ENCODE measurements around the gene TPRA1.
"Not testable (repeated sequence)": the region's sequence is repeated elsewhere in the genome, so short reads cannot be mapped to it uniquely, and the experiment has no call there.

Gene TPRA1

DNA sequence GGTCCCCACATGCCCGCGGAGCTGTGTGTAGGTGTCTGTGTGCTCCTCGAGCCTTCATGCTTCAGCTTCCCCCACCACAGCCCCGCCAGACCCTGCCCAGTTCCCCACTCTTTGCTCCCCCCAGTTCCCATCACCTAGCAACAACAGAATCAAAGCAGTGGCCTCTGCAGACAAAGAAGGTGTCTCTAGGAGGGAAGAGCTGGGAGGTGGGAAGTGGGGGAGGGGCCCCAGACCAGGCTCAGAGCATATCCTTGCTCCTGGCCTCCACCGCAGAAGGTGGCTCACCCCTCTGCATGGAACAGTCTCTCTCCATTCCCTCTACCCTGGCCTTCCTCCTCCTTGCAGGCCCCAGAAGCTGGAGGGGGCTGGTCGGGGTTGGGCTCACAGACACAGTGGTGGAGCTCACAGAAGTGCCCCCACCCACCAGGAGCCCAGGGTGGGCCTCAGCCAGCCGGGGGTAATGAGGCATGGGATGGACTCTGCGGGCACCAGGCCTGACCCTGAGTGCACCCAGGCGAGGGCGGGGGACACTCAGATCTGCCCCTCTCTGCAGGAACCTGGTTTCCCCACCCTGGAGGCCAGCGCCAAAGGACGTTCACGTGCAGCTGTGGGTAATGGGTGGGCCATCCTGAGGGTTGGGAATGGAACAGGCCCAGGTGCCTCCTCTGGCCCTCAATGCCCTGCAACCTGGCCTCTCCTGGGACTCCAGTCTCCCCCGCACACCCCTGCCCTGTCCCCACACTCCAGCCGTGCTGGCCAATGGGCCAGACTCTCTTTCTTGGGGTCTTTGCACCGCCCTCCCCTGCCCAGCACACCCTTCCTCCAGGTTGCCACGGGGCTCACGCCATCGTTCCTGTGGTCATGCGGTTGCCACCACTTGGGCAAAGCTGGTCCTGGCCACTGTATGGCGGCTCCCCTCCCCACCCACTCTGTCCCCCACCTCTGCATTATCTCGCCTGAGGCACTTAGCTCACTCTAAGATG is 53.4 kb downstream of the TPRA1 start:
- DNase-seq (ENCODE audit: low read depth in 2 of 2): no peak

DNA sequence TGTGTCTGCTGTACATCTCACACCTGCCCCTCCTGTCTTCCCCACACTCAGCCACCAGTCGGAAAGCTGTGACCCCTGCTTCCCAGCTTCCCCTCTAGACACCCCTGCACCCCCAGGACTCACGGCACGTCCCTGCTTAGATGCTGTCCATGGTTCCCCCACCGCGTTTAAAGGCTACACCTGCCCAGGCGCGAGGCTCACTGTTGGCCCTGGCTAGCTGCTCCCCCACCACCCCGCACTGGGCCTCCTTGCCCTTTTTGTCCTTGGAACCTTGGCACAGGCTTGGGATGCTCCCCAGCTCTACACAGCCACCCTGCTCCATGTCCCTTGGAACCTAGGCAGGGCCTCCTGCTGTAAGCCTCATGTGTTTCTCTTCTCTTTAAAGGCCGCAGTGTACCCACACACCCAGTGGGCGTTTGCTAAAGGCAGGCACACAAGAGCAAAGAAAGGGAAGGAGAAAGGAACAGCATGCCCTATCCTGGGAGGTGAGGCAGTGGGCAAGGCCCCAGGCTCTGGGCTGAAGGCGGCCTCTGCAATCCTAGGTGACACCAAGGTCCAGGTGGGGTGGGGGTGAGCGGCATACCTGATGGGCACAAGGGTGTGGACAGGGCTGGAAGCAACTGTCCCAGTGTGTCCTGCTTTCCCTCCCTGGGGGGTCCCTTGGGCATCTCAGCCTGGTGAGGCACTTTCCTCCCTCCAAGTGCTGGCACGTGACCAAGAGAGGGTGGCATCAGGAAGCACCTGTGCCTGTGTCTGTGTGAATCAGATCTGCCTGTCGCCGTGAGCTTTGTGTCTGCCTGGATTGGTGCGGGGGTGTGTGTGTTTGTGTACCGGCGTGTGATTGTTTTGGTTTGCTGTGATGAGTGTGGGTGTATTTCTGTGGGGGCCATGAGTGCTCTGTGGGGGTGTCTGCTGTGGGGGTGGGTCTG is 54.4 kb downstream of the TPRA1 start:
- no peak for DNase-seq (ENCODE audit: low read depth in 2 of 2)

DNA sequence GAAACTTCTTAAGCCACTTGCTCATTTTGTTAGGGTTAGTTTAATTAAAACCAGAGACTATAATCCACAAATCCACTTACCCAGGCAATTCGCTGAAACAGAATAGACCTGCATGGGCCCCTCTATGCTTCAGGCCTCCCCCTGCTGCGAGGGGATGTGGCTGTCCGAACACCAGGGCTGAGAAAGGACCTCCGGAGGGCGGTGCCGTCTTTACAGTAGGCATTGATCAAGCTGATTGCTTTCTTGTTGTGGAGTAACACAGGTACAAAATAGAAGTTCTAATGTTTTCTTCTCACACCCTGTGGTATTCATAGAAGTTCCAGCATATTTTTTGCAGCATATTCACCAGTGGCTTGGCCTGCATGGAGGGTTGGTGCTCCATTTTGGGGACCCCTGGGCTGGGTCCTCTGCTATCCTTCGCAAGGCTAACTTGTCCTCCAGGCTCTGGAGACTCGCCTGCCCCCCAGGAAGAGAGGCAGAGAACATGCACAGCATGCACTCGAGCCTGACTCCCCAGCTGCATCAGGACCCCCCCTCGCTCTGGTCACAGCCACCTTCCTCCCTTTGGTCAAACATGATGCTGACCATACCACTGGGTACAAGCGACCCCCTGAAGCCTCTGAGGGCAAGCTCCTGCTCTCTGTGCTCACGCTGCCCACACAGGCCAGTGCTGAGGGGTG is 55.3 kb downstream of the TPRA1 start:
- no peak for DNase-seq (ENCODE audit: low read depth in 2 of 2)

DNA sequence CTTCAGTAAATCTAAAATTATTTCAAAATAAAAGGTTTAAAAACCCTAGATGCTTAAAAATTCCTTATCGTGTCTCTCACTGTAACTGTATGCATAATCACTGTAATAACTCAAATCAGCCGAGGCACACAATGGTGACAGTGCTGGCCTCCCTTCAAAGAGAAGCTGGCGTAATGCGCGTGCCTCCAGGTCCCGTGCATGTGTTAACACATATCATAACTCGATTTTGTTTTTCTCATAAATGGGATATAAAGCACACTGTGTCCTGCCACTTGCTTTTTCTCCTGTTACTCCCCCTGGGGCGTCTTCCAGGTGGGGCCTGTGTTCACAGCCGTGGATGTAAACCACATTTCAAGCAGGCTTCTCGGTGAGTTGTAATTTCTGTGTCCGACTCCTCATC is 56.0 kb downstream of the TPRA1 start:
- no peak for DNase-seq (ENCODE audit: low read depth in 2 of 2)

DNA sequence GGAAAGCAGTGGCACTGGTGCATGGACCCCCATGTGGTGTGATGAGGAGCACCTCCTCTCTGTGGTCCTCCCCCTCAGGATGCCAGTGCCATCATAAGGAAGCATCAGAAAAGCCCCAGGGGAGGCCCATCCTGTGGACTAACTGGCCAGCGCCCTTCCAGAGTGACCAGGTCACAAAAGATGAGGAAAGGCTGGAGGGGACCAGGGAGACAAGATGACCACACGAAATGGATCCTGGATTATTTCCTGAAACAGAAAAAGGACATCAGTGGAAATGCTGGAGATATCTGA is 56.4 kb downstream of the TPRA1 start:
- no peak for DNase-seq (ENCODE audit: low read depth in 2 of 2)

DNA sequence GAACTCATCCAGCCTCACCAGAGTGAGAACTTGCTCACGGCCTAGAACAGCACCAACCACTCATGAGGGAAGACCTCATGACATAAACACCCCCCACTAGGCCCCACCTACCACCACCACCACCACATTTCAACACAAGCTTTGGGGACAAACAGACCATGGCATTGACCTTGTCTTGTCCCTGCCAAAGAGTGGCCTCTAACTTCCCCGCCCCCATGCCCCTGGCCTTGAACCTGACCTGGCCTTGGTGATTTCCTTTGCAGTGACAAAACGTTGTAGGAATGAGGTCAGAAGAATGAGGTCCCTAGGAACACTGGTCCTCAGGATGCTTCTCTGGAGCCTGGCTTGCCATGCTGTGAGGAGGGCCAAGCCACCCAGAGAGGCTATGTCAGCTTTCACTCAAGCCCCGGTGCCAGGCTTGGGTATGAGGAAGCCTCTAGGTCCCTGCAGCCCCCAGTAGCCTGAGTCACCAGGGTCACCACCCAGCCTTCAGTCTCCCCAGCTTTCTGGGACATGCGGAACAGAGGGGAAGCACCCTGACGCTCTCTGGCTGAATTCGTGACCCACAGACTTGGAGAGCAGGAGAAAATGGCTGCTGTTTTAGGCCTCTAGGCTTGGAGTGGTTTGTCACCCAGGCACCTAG is 57.9 kb downstream of the TPRA1 start:
- DNase-seq (ENCODE audit: low read depth in 2 of 2): no peak

DNA sequence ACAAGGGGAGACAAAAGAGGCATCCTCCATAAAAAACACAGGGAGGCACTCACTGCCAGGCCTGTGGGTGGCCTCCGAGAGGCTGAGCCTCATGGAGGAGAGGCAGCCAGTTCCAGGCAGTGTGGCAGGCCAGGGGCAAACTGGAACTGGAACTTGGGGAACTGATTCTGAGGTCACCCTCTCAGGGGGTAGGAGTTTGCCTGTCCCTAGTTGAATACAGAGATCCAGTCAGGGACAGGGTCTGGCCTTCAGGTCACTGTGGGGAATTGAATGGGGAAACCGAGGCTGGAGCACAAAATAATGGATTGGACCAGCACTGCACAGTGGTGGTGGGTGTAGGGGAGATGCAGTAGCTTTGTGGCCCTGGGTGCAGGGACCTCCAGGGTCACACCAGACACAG is 58.7 kb downstream of the TPRA1 start:
- DNase-seq (ENCODE audit: low read depth in 2 of 2): no peak

DNA sequence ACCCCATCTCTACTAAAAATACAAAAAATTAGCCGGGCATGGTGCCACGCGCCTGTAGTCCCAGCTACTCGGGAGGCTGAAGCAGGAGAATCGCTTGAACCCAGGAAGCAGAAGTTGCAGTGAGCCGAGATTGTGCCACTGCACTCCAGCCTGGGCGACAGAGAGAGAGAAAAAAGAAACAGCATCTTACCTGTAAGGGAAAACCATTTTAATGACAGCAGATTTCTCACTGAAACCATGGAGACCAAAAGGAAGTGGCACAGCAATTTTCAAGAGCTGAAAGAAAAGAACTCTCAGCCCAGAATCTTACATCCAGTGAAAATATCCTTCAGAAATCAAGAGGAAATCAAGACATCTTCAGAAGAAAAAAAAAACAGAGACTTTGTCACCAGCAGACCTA is 59.7 kb downstream of the TPRA1 start:
- not testable (repeated sequence) for DNase-seq (ENCODE audit: low read depth in 2 of 2)

DNA sequence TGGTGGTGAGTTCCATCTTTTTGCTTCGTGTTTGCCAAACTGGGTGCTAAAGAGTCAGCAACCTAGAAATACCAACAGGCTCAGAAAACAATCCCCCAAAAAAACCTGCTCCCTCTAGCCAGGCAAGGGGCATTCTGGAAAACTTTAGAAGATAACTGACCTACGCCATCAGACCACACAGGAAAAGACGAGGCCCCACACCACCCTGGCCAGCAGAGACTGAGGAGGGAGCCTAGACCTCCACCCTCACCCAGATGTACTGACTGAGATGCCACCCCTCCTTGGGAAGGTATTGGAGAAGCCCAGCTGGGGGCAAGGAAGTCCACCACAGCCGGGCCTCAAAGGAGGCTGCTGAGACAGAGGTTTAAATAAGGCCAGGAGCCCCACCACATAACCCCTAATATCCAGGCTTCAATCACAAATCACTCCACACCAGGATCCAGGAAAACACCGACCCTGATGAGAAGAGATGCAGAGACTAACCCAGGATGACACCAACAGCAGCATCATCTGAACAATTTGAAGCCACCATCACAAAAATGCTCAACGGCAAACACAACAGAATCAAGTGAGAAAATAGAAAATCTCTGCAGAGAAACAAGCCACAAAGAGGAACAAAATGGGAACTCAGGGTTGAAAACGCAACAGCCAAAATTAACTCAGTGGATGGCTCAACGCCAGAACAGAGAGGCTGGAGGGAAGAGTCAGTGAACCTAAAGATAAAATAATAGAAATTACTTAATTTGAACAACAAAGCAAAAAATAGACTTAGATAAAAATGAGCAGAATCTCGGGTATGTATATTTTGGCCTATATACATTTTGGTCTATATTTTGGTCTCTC is 61.0 kb downstream of the TPRA1 start:
- no peak for DNase-seq (ENCODE audit: low read depth in 2 of 2)

DNA sequence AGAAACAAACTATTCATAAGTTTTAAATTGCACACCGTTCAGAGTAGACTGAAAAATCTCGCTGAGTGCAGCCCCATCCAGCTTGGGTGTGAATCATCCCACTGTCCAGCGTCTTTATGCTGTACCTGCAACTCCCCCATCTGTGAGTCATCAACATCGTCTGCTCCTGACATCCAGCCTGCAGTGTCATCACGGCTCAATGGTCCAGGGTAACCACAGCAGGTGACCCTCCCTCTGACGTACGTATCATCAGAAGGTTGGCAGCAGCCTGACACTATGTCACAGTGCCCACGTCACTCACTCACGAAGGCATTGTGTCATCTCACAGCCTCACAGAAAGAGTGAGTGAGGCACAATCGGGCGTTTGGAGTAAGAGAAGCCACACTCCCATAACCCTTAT is 65.2 kb downstream of the TPRA1 start:
- DNase-seq (ENCODE audit: low read depth in 2 of 2): no peak

DNA sequence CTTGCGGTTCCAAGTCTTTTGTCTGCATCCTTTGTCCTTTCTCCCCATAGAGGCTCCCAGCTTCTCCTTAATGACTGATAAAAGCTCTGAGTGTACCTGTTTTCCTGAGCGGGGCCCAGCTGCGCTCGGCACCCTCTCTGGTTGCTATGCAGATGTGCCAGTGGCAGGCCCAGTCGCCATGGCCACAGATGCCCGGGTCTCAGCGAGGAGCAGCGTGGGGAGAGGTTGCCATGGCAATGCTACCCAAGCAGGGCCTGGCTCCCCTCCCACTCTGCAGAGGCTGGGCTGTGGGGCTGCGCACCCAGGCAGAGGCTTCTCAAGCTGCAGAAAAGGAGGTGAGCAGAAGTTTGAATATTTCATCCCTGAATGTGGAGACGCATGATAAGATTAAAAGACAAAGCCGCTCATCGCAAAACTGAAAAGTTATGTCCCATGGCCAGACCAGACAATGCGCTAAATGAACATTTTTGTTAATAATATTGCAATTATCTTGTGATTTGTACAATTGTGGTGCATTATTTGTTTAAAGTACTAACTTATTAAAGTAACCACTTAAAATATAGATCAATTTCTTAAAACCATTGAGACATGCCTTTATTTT is 66.1 kb downstream of the TPRA1 start:
- DNase-seq (ENCODE audit: low read depth in 2 of 2): no peak

Data from stimulated activated CD8-positive, alpha-beta memory T cell treated with anti-CD3 and anti-CD28 coated beads, Interleukin-15, amount 100 ng/mL, for 4 hours (primary cell).